Smooth muscle cell (in vitro differentiated cells): ENCODE data around the gene SEMA4D. TPM values are rescaled to one million over a fixed set of nuclear protein-coding genes. Genes with fewer than 3 reads are reported as not detected.

Experiments
- DNase-seq: peaks from one replicate; lab custom pipeline; 2025; ENCODE audit not compliant: unreplicated experiment; lab: John Stamatoyannopoulos, UW
- H2AFZ ChIP-seq: fragments of 200-600 bp; sonication (generic); 2 replicates; pipeline ENCODE4 v1.6.0; 2016; ENCODE audit warnings: antibody characterized with exemption, low read depth, mild to moderate bottlenecking
- H3F3A ChIP-seq: fragments of 200-600 bp; sonication (generic); 2 replicates; pipeline ENCODE4 v1.6.0; 2017; ENCODE audit warnings: antibody characterized with exemption, low read depth
- H3K27ac ChIP-seq: fragments of 200-600 bp; sonication (generic); 2 replicates; pipeline ENCODE4 v1.5.1; 2016; ENCODE audit warnings: low read depth, mild to moderate bottlenecking
- H3K27me3 ChIP-seq: fragments of 200-600 bp; sonication (generic); 2 replicates; pipeline ENCODE4 v1.6.1; 2016; ENCODE audit warnings: low read depth, mild to moderate bottlenecking
- H3K36me3 ChIP-seq: fragments of 200-600 bp; sonication (generic); 2 replicates; pipeline ENCODE4 v1.5.1; 2016; ENCODE audit warnings: low read depth
- H3K4me1 ChIP-seq: fragments of 200-600 bp; sonication (generic); 2 replicates; pipeline ENCODE4 v1.5.1; 2016; ENCODE audit warnings: low read depth
- H3K4me2 ChIP-seq: fragments of 200-600 bp; sonication (generic); 2 replicates; pipeline ENCODE4 v1.6.0; 2016; ENCODE audit warnings: mild to moderate bottlenecking
- H3K4me3 ChIP-seq: fragments of 200-600 bp; sonication (generic); 2 replicates; pipeline ENCODE4 v1.5.1; 2016; ENCODE audit warnings: mild to moderate bottlenecking
- H3K79me2 ChIP-seq: fragments of 200-600 bp; sonication (generic); 2 replicates; pipeline ENCODE4 v1.6.0; 2016; ENCODE audit warnings: low read depth, mild to moderate bottlenecking
- H3K9ac ChIP-seq: fragments of 200-600 bp; sonication (generic); 2 replicates; pipeline ENCODE4 v1.6.0; 2016; ENCODE audit warnings: low read depth
- H3K9me3 ChIP-seq: fragments of 200-600 bp; sonication (generic); replicated peaks from 2 replicates; pipeline ENCODE4 v1.5.1; 2016; ENCODE audit warnings: low read depth
- H4K20me1 ChIP-seq: fragments of 200-600 bp; sonication (generic); 2 replicates; pipeline ENCODE4 v1.6.0; 2016; ENCODE audit warnings: low read depth
- WGBS: methylation state at CpG from one replicate; pipeline ENCODE4 v1.1.7; 2016; ENCODE audit warnings: low lambda C conversion rate; 5-methylcytosine and 5-hydroxymethylcytosine counted together
- polyA plus RNA-seq: library from polyadenylated mRNA; unstranded; fragments of >200 nt; fragmentation: Nextera tagmentation; extraction: Ambion mirVana; gene quantifications from 2 replicates; pipeline ENCODE4 v1.2.1, GENCODE V29; 2016
- total RNA-seq: library from RNA; depleted of rRNA; stranded (reverse); fragments of >200 nt; gene quantifications from 2 replicates; pipeline ENCODE4 v1.2.3, GENCODE V29; 2014
- TF ChIP-seq, protein P1 (sequence below): fragments of 200-600 bp; sonication (generic); IDR thresholded peaks from 2 replicates; pipeline ENCODE4 v1.5.1; 2017; ENCODE audit warnings: borderline replicate concordance, mild to moderate bottlenecking, antibody characterized with exemption; ENCODE audit not compliant: insufficient read depth, poor library complexity, severe bottlenecking

SEMA4D gene
- total and polyA plus RNA-seq, 2 experiments from 2014 or later, result 0.63 to 2.7 TPM

DNA sequence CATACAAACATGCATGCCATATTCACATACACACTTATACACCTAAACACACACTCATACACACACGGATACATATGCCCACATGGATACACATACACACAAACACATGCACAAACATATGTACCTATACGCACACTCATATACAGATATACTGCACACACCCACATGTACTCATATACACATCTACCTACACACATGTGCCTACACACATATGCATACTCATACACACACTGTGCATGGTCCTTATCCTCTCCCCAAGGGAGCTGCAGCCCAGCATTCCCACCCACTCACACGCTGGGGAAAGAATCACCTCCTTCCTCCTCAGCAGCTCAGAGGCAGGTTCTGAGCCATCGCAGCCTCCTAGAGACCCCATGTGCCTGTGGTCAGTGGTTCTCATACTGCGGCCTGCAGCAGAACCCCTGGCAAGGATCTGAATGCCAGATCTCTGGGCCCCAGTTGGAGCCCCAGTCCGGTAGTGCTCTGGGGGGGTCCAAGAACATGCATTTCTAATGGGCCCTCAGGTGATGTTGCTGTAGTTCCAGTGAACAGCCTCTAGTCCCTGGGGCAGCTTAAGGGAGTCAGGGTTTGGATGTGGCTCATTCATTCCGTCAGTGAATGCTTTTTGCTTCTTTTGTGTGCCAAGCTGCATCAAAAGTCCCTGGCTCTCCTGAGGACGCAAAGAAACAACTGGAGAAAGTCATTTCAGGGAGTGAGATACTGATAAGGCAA, 39.0 kb downstream of the SEMA4D start:
- Histone ChIP-seq H3K9ac (no peak overlapping the region), H3K27ac (no peak overlapping the region), H3K4me3 (no peak overlapping the region), H2AFZ (no peak overlapping the region), H4K20me1 (no peaks in the 10 kb centered on the region), H3K27me3 (no peaks in the 10 kb centered on the region), H3K9me3 (no peaks in the 10 kb centered on the region), H3K4me1 (no peaks in the 10 kb centered on the region), H3K36me3 (no peaks in the 10 kb centered on the region), H3K4me2 (no peak overlapping the region), H3F3A (no peaks in the 10 kb centered on the region), H3K79me2 (no peaks in the 10 kb centered on the region)
- WGBS, result 88% methylated on average over 8 of the region's 8 CpGs
- DNase-seq, result no peak
- TF ChIP-seq, protein P1, sequence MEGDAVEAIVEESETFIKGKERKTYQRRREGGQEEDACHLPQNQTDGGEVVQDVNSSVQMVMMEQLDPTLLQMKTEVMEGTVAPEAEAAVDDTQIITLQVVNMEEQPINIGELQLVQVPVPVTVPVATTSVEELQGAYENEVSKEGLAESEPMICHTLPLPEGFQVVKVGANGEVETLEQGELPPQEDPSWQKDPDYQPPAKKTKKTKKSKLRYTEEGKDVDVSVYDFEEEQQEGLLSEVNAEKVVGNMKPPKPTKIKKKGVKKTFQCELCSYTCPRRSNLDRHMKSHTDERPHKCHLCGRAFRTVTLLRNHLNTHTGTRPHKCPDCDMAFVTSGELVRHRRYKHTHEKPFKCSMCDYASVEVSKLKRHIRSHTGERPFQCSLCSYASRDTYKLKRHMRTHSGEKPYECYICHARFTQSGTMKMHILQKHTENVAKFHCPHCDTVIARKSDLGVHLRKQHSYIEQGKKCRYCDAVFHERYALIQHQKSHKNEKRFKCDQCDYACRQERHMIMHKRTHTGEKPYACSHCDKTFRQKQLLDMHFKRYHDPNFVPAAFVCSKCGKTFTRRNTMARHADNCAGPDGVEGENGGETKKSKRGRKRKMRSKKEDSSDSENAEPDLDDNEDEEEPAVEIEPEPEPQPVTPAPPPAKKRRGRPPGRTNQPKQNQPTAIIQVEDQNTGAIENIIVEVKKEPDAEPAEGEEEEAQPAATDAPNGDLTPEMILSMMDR, result no peak

- Histone ChIP-seq H3K4me1 (no peaks in the 10 kb centered on the region), H3K9ac (no peak overlapping the region), H3K36me3 (no peaks in the 10 kb centered on the region), H3K4me3 (no peak overlapping the region), H3K27ac (no peak overlapping the region), H3K27me3 (no peaks in the 10 kb centered on the region), H3F3A (no peaks in the 10 kb centered on the region), H3K79me2 (no peaks in the 10 kb centered on the region), H3K4me2 (no peak overlapping the region), H3K9me3 (no peaks in the 10 kb centered on the region), H4K20me1 (no peaks in the 10 kb centered on the region), H2AFZ (no peak overlapping the region)
- WGBS, result 87% methylated on average over 9 of the region's 9 CpGs
- TF ChIP-seq, protein P1, result no peak
- no peak for DNase-seq
These were observed 40.5 kb downstream of the SEMA4D start for GRCh38 chr9:89457376-89457855.

DNA sequence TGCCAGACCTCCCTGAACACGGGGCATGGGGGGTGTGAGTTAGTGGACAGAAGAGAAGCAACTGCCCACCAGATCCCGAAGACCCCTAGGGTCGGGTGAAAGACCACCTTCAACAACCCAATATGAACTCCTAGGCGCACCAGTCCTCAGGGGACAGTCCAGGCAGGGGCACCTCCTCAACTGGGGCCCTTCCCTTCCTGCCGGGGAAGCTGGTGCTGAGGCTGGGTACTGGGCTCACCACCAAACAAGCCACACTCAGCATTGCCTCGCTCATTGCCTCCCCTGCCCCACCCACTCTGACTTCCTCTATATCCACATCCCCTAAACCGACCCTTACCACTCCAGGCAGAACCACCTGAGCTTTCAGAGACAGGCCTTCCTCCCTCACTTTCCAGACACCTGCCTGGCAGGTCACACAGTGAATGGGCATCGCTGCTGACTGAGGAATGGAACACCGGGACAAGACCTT, 42.5 kb downstream of the SEMA4D start:
- Histone ChIP-seq H3K79me2 (no peaks in the 10 kb centered on the region), H3K4me1 (no peaks in the 10 kb centered on the region), H2AFZ (no peak overlapping the region), H3K4me3 (no peak overlapping the region), H3K4me2 (no peak overlapping the region), H3K9me3 (no peaks in the 10 kb centered on the region), H3K27me3 (no peaks in the 10 kb centered on the region), H3K9ac (no peak overlapping the region), H3K36me3 (no peaks in the 10 kb centered on the region), H3K27ac (no peak overlapping the region), H3F3A (no peaks in the 10 kb centered on the region), H4K20me1 (no peaks in the 10 kb centered on the region)
- 91% methylated on average over 9 of the region's 9 CpGs for WGBS
- no peak for DNase-seq
- TF ChIP-seq, protein P1, result no peak
